SK-N-SH treated with all-trans-retinoic acid at 6 μM for 48 hours (cell line): ENCODE data around the gene OR2L13.

Experiments used
- ARNTL ChIP-seq: fragments of 450-650 bp; formaldehyde crosslinking; IDR thresholded peaks from 2 replicates; pipeline ENCODE4 v1.5.0; 2020; ENCODE audit warnings: low read depth, mild to moderate bottlenecking, moderate library complexity, borderline replicate concordance
- BACH2 ChIP-seq: fragments of 250-450 bp; sonication (Bioruptor Pico); IDR thresholded peaks from 2 replicates; pipeline ENCODE4 v1.9.0; 2021; ENCODE audit warnings: mild to moderate bottlenecking, borderline replicate concordance
- CREB5 ChIP-seq: fragments of 250-450 bp; sonication (Bioruptor Pico); IDR thresholded peaks from 2 replicates; pipeline ENCODE4 v1.5.1; 2020; ENCODE audit warnings: low read depth, mild to moderate bottlenecking, moderate library complexity
- OSR1 ChIP-seq: fragments of 250-450 bp; sonication (Bioruptor Pico); IDR thresholded peaks from 2 replicates; pipeline ENCODE4 v1.8.0; 2022; ENCODE audit warnings: moderate library complexity, mild to moderate bottlenecking, inconsistent platforms
- PATZ1 ChIP-seq: fragments of 250-450 bp; sonication (Bioruptor Pico); IDR thresholded peaks from 2 replicates; pipeline ENCODE4 v1.8.0; 2020; ENCODE audit warnings: mild to moderate bottlenecking, moderate library complexity, borderline replicate concordance
- PPARA ChIP-seq: fragments of 250-450 bp; sonication (Bioruptor Pico); IDR thresholded peaks from 2 replicates; pipeline ENCODE4 v1.5.0; 2020; ENCODE audit warnings: mild to moderate bottlenecking, borderline replicate concordance
- RARB ChIP-seq: fragments of 250-450 bp; sonication (Bioruptor Pico); IDR thresholded peaks from 2 replicates; pipeline ENCODE4 v1.8.0; 2021; ENCODE audit warnings: mild to moderate bottlenecking, moderate library complexity
- TSHZ2 ChIP-seq: fragments of 250-450 bp; sonication (Bioruptor Pico); IDR thresholded peaks from 2 replicates; pipeline ENCODE4 v1.5.0; 2020; ENCODE audit warnings: mild to moderate bottlenecking, moderate library complexity
- ZC3H10 ChIP-seq: fragments of 250-450 bp; sonication (Bioruptor Pico); IDR thresholded peaks from 2 replicates; pipeline ENCODE4 v1.5.1; 2021; ENCODE audit warnings: mild to moderate bottlenecking, moderate library complexity
- ZFP30 ChIP-seq: fragments of 450-650 bp; formaldehyde crosslinking; IDR thresholded peaks from 2 replicates; pipeline ENCODE4 v1.5.0; 2022; ENCODE audit warnings: mild to moderate bottlenecking, moderate library complexity
- ZNF70 ChIP-seq: fragments of 450-650 bp; formaldehyde crosslinking; IDR thresholded peaks from 2 replicates; pipeline ENCODE4 v1.5.0; 2020; ENCODE audit warnings: mild to moderate bottlenecking, moderate library complexity
- ZNF8 ChIP-seq: fragments of 450-650 bp; formaldehyde crosslinking; IDR thresholded peaks from 2 replicates; pipeline ENCODE4 v1.5.0; 2020; ENCODE audit warnings: mild to moderate bottlenecking, moderate library complexity
- TF ChIP-seq, protein P1 (sequence below): fragments of 250-450 bp; sonication (Bioruptor Pico); IDR thresholded peaks from 2 replicates; pipeline ENCODE4 v1.8.0; 2021; ENCODE audit warnings: low read depth, mild to moderate bottlenecking, moderate library complexity, borderline replicate concordance
- TF ChIP-seq, protein P2 (sequence below): fragments of 250-450 bp; sonication (Bioruptor Pico); IDR thresholded peaks from 2 replicates; pipeline ENCODE4 v1.5.1; 2021; ENCODE audit warnings: mild to moderate bottlenecking, moderate library complexity

- TF ChIP-seq PATZ1 (CRISPR knock-in tag) (no peak), ZC3H10 (CRISPR knock-in tag) (no peak), ZNF8 (CRISPR knock-in tag) (no peak), RARB (CRISPR knock-in tag) (no peak), ARNTL (CRISPR knock-in tag) (no peak), ZNF70 (no peak), TSHZ2 (no peak), CREB5 (CRISPR knock-in tag) (no peak), BACH2 (CRISPR knock-in tag) (no peak), OSR1 (no peak), PPARA (CRISPR knock-in tag) (no peak), ZFP30 (CRISPR knock-in tag) (no peak)
- TF ChIP-seq, protein P1, sequence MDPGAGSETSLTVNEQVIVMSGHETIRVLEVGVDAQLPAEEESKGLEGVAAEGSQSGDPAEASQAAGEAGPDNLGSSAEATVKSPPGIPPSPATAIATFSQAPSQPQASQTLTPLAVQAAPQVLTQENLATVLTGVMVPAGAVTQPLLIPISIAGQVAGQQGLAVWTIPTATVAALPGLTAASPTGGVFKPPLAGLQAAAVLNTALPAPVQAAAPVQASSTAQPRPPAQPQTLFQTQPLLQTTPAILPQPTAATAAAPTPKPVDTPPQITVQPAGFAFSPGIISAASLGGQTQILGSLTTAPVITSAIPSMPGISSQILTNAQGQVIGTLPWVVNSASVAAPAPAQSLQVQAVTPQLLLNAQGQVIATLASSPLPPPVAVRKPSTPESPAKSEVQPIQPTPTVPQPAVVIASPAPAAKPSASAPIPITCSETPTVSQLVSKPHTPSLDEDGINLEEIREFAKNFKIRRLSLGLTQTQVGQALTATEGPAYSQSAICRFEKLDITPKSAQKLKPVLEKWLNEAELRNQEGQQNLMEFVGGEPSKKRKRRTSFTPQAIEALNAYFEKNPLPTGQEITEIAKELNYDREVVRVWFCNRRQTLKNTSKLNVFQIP (CRISPR knock-in tag) = no peak
- TF ChIP-seq, protein P2, sequence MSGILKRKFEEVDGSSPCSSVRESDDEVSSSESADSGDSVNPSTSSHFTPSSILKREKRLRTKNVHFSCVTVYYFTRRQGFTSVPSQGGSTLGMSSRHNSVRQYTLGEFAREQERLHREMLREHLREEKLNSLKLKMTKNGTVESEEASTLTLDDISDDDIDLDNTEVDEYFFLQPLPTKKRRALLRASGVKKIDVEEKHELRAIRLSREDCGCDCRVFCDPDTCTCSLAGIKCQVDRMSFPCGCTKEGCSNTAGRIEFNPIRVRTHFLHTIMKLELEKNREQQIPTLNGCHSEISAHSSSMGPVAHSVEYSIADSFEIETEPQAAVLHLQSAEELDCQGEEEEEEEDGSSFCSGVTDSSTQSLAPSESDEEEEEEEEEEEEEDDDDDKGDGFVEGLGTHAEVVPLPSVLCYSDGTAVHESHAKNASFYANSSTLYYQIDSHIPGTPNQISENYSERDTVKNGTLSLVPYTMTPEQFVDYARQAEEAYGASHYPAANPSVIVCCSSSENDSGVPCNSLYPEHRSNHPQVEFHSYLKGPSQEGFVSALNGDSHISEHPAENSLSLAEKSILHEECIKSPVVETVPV = no peak
Measured at GRCh38 chr1:248098529-248098928, 3.5 kb downstream of the OR2L13 start.
